T-helper 1 cell treated with Interleukin-12 subunit alpha and Interleukin-12 subunit beta and Interleukin-4 antibody, amounts not matched to agents 30 ng/mL and 1 ng/mL, for 36 hours (primary cell): ENCODE data around the gene HSD3B7. TPM values are rescaled to one million over a fixed set of nuclear protein-coding genes. Genes with fewer than 3 reads are reported as not detected.

ENCODE experiments used
- intact Hi-C: fragments of 100-400 bp; cut with micrococcal nuclease; formaldehyde crosslinking; loops from one replicate; pipeline ENCODE4 v1.15.1; 2024
- total RNA-seq: library from RNA; stranded (reverse); gene quantifications from 2 replicates; pipeline ENCODE4 v1.2.3, GENCODE V29; 2022

HSD3B7 gene
- total RNA-seq, 1 donor from 2014 or later = 10.6 TPM

DNA sequence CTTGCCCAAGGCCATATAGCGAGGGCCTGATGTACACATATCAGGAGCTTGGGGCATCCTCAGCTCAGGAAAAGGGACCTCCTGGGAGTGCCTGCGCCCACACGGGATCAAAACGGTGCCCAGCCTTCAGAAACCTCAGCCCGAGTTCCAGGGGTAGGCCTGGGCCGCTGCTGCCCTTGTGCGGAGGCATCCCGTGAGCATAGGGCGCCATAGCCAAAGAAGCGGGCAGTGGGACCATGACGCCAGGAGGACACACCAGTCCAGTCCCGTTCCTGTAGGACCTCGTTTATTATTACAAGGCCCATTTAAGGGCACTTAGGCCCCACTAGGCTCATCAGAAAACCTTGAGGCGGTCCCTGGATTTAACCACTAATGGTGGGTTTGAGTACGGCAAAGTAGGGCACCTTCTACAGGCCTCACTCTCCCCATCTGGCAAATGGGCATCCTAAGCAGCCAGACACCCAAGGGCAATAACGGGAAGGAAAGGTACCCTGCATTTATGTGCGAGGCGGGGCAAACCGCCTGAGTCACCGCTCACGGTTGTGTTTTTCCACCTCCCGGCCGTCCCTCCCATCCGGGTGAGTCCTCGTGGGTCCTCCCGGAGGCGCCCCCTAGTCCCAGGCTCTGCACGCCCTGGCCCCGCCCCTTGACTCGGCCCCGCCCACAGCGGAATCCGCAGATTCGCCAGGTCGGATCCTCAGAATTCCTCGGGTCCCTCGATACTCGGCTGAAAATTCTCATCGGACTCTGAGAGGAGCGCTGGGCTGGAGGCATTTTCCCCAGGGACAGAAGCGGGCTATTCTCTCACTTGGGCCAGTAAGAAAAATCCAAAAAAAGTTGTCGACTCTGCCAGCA lies 28.2 kb upstream of the HSD3B7 start:
- intact Hi-C loops = loop anchor here (1.0 to 10.0 kb wide), 13 partner anchors 34 to 912 kb away; partner anchors contain the start of genes ARMC5, BCKDK, FBRS and FBXL19

DNA sequence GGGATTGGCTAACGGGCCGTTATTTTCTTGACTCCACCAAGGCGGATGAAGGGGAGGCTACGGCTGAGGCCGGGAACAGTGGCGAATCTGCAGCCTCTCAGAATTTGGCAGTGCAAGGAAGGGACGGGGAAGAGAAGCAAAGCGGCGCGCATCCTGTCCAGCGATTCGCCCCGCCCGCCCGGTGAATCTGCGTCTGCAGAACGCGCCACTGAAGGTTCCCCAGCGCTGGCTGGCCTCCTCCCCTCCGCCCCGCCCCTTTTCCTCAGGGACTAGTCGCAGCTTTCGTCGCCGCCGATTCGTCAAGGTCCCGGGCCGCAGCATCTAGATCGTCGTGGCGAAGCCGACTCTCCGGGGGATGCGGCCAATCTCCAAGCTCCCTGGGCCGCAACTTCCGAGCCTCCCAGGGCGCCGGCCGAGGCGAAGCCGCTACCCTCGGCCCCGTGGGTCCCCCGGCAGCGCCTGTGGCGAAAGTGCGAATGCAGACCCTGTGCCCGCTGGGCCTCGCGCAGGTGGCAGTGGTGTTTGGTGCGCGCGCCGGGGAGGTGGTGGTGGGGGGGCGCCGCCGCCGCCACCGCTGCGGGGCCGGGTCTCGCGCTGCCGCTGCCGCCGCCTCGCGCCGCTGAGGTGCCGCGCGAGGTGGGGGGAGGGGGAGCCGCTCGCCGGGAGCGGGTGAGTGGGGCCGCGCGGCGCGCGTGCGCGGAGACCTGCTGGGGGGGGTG lies 27.4 kb upstream of the HSD3B7 start, which contains the start of gene SETD1A:
SETD1A (plus strand) TSS at position 299 of the 719 bp plus-strand sequence. CDS start 978 bp downstream, outside the sequence.
- intact Hi-C loops = loop anchor here (1.0 to 10.0 kb wide), 13 partner anchors 34 to 911 kb away; partner anchors contain the start of genes ARMC5, BCKDK, FBRS and FBXL19

DNA sequence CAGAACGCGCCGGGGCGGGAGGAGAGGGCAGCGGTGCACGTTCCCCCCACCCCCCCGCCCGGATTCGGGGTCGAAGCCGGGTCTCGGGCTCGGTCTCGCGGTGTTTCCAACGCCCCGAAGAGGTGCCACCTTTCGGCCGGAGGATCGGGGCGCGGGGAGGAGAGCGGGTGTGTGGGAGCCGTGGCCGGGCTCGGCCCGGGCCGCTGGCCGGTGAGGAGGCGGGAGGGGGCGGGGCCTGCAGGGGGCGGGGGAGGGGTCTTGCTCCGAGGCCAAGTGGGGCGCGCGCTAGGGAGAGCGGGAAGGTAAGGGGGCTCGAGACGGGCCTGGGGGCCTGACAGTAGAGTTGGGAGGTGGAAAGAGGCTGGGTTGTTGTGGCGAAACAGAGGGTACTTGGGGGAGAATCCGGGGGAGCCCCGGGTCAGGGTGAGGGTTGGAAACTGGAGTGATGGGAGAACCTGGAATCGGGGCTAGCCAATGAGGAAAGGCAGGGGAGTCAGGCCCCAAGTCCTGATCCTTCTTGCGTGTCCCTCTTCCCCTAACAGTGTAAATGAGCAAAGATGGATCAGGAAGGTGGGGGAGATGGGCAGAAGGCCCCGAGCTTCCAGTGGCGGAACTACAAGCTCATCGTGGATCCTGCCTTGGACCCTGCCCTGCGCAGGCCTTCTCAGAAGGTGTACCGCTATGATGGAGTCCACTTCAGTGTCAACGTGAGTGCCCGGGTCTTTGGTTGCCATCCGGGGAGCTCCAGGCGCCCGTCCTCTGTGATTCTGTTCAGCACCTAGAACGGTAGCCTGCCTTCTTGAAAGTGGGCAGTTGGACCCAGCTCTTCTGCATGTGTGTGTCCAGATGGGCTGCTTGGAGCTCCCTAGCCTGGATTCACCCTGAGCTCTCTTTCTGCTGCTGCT lies 26.6 kb upstream of the HSD3B7 start:
- intact Hi-C loops = loop anchor here (10.0 kb wide), 1 partner anchor 396 kb away; the partner anchor contains the start of gene ITGAX

DNA sequence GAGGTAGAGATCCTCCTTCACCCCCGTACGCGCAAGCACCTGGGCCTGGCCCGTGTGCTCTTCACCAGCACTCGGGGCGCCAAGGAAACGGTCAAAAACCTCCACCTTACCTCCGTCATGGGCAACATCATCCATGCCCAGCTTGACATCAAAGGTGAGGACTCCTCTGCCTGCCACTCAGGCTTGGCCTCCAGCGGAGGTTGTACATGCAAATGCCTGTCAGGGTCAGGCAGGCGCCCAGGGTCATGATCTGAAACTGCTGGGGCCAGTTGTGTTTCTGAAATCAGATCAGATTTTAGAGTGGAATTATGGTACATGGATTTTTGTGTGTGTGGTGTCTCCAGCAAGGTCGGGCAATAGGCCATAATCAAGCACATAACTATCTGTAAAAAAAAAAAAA lies 23.6 kb upstream of the HSD3B7 start:
- intact Hi-C loops = no loop called here

DNA sequence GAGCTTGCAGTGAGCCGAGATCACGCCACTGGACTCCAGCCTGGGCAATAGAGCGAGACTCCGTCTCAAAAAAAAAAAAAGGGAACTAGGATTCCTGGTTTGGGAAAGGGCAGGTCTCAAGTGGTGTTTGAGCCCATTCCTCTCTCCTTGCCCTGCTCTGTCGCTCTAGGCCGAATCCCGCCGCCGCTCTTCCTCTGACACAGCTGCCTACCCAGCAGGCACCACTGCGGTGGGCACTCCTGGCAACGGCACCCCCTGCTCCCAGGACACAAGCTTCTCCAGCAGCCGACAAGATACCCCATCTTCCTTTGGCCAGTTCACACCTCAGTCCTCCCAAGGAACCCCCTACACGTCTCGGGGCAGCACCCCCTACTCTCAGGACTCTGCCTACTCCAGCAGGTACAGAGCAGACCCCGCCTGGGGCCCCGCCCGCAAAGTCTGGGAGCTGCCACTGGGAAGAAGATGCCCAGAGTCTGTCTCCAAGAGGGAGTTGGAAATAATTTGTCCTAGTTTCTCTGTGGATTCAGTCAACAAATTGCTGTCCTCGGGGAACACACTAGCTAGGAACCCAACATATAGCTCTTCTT lies 21.0 kb upstream of the HSD3B7 start:
- intact Hi-C loops = no loop called here

DNA sequence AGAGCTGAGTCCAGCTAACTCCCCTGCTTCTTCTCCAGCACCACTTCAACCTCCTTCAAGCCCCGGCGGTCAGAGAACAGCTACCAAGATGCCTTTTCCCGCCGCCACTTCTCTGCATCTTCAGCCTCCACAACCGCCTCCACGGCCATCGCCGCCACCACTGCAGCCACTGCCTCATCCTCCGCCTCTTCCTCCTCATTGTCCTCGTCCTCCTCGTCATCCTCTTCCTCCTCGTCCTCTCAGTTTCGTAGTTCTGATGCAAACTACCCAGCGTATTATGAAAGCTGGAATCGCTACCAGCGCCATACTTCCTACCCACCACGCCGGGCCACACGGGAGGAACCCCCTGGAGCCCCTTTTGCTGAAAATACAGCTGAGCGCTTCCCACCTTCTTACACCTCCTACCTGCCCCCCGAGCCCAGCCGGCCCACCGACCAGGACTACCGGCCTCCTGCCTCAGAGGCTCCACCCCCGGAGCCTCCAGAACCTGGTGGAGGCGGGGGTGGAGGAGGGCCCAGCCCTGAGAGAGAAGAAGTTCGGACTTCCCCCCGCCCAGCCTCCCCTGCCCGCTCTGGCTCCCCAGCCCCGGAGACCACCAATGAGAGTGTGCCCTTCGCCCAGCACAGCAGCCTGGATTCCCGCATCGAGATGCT lies 20.3 kb upstream of the HSD3B7 start:
- intact Hi-C loops = no loop called here

DNA sequence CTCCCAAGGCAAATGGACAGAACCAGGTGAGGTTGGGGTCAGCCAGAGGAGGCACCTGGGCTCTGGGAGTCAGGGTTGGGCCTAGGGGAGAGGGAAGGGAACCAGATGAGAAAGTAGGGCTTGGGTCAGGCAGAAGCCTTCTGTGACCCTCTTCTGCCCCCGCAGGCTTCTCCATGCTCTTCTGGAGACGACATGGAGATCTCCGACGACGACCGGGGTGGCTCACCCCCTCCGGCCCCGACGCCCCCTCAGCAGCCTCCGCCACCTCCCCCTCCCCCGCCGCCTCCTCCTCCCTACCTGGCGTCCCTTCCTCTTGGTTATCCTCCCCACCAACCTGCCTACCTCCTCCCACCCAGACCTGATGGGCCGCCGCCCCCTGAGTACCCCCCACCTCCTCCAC lies 19.6 kb upstream of the HSD3B7 start:
- intact Hi-C loops = no loop called here

DNA sequence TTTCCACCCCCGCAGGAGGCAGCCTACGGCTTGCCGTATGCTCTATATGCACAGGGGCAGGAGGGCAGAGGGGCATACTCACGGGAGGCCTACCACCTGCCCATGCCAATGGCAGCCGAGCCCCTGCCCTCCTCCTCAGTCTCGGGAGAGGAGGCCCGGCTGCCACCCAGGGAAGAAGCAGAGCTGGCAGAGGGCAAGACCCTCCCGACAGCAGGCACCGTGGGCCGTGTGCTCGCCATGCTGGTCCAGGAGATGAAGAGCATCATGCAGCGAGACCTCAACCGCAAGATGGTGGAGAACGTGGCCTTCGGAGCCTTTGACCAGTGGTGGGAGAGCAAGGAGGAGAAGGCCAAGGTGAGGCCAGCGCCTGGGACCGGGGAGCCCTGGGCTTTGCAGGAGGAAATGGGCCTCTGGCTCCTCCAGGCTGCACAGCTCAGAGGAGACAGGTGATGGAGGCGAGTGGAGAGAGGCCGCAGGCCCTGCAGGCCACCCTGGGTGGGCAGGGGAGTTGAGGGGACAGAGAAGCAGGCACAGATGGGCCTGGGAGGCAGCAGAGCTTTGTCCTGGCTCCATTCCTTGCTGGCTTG lies 18.9 kb upstream of the HSD3B7 start:
- intact Hi-C loops = no loop called here

DNA sequence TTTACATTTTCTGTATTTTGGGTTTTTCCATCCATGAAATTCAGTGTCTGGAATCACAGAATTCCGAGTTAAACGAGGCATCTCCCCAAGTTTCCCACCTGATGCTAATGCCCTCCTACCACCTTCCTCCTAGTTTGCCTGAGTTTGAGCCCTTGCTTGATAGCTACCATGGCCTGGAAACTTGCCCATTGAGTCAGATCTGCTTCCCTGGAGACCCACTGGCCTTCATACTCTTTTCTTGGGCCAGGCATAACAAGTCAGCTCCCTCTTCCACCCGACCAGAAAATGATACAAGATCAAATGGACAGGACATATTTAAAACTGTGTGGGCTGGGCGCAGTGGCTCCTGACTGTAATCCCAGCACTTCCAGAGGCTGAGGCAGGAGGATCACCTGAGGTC lies 17.2 kb upstream of the HSD3B7 start:
- intact Hi-C loops = no loop called here

DNA sequence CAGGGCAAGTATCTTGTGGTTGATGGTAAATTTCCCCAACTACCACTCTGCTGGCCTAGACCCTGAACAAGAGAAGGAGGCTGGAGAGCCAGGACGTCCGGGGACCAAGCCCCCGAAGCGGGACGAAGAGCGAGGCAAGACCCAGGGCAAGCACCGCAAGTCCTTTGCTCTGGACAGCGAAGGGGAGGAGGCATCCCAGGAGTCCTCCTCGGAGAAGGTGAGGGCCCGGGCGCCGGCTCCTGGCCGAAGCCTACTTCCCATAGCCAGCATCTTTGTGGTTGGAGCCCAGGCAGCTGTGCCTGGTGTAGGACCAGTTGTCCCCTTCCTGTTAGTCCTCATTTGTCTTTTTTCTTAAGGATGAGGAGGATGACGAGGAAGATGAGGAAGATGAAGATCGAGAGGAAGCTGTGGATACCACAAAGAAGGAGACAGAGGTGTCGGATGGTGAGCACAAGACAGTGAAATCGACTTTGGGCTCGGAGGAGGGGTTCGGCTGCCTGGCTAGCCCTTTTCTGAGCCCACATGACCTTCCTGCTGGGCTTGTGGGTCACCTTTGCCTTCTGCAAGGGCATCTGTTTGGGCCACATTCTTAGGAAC lies 15.7 kb upstream of the HSD3B7 start:
- intact Hi-C loops = no loop called here

DNA sequence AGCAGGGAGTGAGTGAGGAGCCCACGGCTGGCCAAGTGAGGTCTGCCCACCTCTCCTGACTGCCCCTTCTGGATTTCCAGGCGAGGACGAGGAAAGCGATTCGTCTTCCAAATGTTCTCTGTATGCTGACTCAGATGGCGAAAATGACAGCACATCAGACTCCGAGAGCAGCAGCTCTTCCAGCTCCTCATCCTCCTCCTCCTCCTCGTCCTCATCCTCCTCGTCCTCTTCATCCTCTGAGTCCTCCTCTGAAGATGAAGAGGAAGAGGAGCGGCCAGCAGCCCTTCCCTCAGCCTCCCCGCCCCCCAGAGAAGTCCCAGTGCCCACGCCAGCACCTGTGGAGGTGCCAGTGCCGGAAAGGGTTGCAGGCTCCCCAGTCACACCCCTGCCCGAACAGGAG lies 13.7 kb upstream of the HSD3B7 start:
- intact Hi-C loops = no loop called here

DNA sequence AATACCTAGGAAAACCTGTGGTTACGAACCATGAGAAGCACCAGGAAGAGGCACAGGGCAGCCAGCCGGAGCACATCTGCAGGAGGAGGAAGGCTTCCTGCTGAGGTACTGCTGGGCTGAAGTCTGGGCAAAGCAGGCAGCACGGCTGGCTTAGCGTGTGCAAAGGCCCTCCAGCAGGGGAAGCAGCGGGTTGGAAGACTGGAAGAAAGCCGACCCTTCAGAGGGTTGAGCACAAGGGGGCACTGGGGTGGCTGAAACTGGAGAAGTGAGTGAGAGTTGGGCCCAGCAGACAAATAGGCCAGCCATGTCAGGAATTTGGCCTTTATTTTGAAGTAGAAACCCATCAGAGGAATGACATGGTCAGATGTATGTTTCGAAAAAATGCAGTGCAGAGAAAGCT lies 12.1 kb upstream of the HSD3B7 start:
- intact Hi-C loops = no loop called here

DNA sequence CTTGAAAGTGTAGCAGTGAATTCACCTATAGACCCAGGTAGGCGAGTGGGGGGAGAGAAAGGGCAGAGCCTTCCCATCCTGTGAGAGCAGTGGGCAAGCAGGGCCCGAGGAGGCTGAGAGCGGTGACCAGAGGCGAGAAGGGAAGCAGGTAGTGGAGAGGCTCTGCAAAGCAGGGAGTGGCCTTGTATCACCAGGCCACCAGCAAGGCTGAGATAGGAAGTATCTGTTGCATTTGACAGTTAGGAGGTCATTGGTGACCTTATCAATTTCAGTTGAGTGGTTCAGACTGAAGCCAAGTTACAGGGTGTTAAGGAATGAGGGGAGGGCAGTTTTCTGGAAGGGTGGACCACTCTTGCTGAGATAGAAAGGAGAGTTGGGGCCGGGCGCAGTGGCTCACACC lies 10.7 kb upstream of the HSD3B7 start:
- intact Hi-C loops = no loop called here

DNA sequence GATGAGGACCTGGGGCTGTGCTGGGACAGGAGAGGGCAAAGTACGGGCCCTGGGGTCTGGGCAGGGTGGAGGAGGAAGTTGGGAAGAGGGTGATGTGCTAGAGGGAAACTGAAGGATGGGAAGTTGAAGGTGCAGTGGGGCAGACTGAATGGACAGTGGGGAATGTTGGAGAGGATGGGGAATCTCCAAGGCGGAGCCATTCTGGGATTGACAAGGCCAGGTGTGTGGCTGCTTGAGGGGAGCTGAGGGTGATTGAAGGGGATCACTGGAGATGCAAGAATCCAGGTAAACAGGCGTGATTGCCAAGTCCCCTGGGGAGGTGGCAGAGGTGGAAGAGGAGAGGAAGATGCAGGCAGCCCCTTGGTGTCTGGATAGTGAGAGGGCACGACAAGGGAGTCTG lies 8.5 kb upstream of the HSD3B7 start:
- intact Hi-C loops = no loop called here

DNA sequence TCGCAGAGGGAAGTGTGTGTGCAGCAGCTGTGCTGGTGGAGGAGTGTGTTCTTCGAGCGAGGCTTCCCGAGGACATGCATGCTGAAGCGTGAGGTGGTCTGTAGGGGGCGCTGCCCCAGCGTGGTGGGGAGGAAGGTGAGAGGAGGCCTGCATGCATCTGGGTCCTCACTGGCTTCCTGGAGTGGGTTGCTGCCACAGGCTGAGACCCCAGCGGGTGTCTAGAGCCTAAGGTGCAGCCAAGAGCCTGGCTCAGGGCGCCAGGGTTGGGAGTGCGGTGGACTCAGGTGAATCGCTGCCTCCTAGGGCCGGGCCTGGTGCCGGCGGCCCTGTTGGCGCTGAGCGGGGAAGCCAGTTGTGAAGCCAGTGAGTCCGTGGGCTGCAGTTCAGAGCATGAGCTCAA lies 7.5 kb upstream of the HSD3B7 start:
- intact Hi-C loops = no loop called here

DNA sequence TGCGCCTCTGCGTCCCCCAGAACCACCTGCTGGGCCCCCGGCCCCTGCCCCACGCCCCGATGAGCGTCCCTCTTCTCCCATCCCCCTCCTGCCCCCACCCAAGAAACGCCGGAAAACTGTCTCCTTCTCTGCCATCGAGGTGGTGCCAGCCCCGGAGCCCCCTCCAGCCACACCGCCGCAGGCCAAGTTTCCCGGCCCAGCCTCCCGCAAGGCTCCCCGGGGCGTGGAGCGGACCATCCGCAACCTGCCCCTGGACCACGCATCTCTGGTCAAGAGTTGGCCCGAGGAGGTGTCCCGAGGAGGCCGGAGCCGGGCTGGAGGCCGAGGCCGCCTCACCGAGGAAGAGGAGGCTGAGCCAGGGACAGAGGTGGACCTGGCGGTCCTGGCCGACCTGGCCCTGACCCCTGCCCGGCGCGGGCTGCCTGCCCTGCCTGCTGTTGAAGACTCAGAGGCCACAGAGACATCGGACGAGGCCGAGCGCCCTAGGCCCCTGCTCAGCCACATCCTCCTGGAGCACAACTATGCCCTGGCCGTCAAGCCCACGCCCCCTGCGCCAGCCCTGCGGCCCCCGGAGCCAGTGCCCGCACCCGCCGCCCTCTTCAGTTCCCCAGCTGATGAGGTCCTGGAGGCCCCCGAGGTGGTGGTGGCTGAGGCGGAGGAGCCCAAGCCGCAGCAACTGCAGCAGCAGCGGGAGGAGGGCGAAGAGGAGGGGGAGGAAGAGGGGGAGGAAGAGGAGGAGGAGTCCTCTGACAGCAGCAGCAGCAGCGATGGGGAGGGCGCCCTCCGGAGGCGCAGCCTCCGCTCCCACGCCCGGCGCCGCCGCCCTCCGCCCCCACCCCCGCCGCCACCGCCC lies 5.6 kb upstream of the HSD3B7 start:
- intact Hi-C loops = loop anchor here (10.0 kb wide), 1 partner anchor 885 kb away; no protein-coding TSS in a partner anchor

DNA sequence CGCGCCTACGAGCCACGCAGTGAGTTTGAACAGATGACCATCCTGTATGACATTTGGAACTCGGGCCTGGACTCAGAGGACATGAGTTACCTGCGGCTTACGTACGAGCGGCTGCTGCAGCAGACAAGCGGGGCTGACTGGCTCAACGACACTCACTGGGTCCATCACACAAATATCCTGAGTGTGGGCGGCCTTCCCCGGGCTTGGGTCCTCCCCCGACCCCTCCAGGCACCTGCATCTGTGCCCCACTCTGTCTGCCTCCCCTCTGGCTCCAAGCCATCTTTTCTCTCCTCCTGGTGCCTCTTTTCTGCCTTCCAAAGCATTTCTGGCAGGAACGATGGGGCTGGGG lies 5.0 kb upstream of the HSD3B7 start:
- intact Hi-C loops = loop anchor here (10.0 kb wide), 1 partner anchor 885 kb away; no protein-coding TSS in a partner anchor

DNA sequence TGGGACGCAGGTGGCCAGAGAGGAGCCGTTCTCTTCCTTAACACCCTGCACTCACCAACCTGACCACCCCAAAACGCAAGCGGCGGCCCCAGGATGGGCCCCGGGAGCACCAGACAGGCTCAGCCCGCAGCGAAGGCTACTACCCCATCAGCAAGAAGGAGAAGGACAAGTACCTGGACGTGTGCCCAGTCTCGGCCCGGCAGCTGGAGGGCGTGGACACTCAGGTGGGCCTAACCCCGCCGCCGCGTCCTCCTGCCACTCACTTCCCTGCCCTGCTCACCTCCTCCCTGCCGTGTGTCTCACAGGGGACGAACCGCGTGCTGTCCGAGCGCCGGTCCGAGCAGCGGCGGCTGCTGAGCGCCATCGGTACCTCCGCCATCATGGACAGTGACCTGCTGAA lies 4.6 kb upstream of the HSD3B7 start:
- intact Hi-C loops = loop anchor here (10.0 kb wide), 1 partner anchor 884 kb away; no protein-coding TSS in a partner anchor
